Measurements from ENCODE around the gene IL1RAPL2.
A peak's percentile ranks its signal among the peaks of the same experiment; 100 is the strongest.

IL1RAPL2 gene

GRCh38 chrX:104697294-104697693 lies 131.3 kb downstream of the IL1RAPL2 start:
- no peak for TF ChIP-seq CTCF (IDR thresholded peaks at IDR 0.05; ENCODE audit: control insufficient read depth, extremely low read depth, insufficient read depth)
- DNase-seq (ENCODE audit: low read depth), result no peak
- no peak overlapping the region for H3K4me3 ChIP-seq (ENCODE audit: low read depth, low read length)

- no peak for DNase-seq (ENCODE audit: low read depth)
- no peak for TF ChIP-seq CTCF (IDR thresholded peaks at IDR 0.05; ENCODE audit: control insufficient read depth, extremely low read depth, insufficient read depth)
- no peak overlapping the region for H3K4me3 ChIP-seq (ENCODE audit: low read depth, low read length)
Observed at GRCh38 chrX:104707042-104707441, 141.0 kb downstream of the IL1RAPL2 start.

GRCh38 chrX:104707572-104707971 lies 141.6 kb downstream of the IL1RAPL2 start:
- TF ChIP-seq CTCF (IDR thresholded peaks at IDR 0.05; ENCODE audit: control insufficient read depth, extremely low read depth, insufficient read depth), result no peak
- no peak overlapping the region for H3K4me3 ChIP-seq (ENCODE audit: low read depth, low read length)
- no peak for DNase-seq (ENCODE audit: low read depth)

- no peak for DNase-seq (ENCODE audit: low read depth)
- no peak overlapping the region for H3K4me3 ChIP-seq (ENCODE audit: low read depth, low read length)
- TF ChIP-seq CTCF (IDR thresholded peaks at IDR 0.05; ENCODE audit: control insufficient read depth, extremely low read depth, insufficient read depth), result peak; percentile 32; the same call in 1 of the 2 replicates
Observed at GRCh38 chrX:104712515-104712914, 146.5 kb downstream of the IL1RAPL2 start.

GRCh38 chrX:104721854-104722253 lies 155.9 kb downstream of the IL1RAPL2 start:
- no peak for DNase-seq (ENCODE audit: low read depth)
- no peak overlapping the region for H3K4me3 ChIP-seq (ENCODE audit: low read depth, low read length)
- TF ChIP-seq CTCF (IDR thresholded peaks at IDR 0.05; ENCODE audit: control insufficient read depth, extremely low read depth, insufficient read depth), result no peak

- H3K4me3 ChIP-seq (ENCODE audit: low read depth, low read length), result no peak overlapping the region
- no peak for DNase-seq (ENCODE audit: low read depth)
- no peak for TF ChIP-seq CTCF (IDR thresholded peaks at IDR 0.05; ENCODE audit: control insufficient read depth, extremely low read depth, insufficient read depth)
Observed at GRCh38 chrX:104728456-104728855, 162.5 kb downstream of the IL1RAPL2 start.

GRCh38 chrX:104742355-104742754 lies 176.4 kb downstream of the IL1RAPL2 start:
- TF ChIP-seq CTCF (IDR thresholded peaks at IDR 0.05; ENCODE audit: control insufficient read depth, extremely low read depth, insufficient read depth), result no peak
- no peak overlapping the region for H3K4me3 ChIP-seq (ENCODE audit: low read depth, low read length)
- no peak for DNase-seq (ENCODE audit: low read depth)
